Mesothelial cell of epicardium (in vitro differentiated cells): ENCODE results near the gene SMC3. TPM values are rescaled to one million over a fixed set of nuclear protein-coding genes. Genes with fewer than 3 reads are reported as not detected.

Experiments used
- DNase-seq, 2 experiments: peaks; one replicate each; pipeline ENCODE4 v3.0.0; 2021; ENCODE audit warnings: low spot score in 2 of 2; ENCODE audit not compliant: unreplicated experiment in 2 of 2
- H3K27ac Mint-ChIP-seq: 2 replicates; pipeline ENCODE4 v1.8.0; 2021; ENCODE audit warnings: mixed read lengths
- H3K27me3 Mint-ChIP-seq: 2 replicates; pipeline ENCODE4 v1.8.0; 2021; ENCODE audit warnings: low read depth, mixed read lengths
- H3K36me3 Mint-ChIP-seq: 2 replicates; pipeline ENCODE4 v1.8.0; 2021; ENCODE audit warnings: mixed read lengths
- H3K4me1 Mint-ChIP-seq: 2 replicates; pipeline ENCODE4 v1.8.0; 2021; ENCODE audit warnings: mixed read lengths
- H3K4me3 Mint-ChIP-seq: 2 replicates; pipeline ENCODE4 v1.8.0; 2021; ENCODE audit warnings: mild to moderate bottlenecking, moderate library complexity, mixed read lengths
- H3K9me3 Mint-ChIP-seq: 2 replicates; pipeline ENCODE4 v1.8.0; 2021; ENCODE audit warnings: mixed read lengths
- total RNA-seq: library from RNA; stranded (reverse); gene quantifications from 3 replicates; pipeline ENCODE4 v1.2.1, GENCODE V29; 2021
- TF ChIP-seq, protein P1 (sequence below): fragments of 200-600 bp; sonication (generic); IDR thresholded peaks from one replicate; pipeline ENCODE4 v1.5.0; 2021; ENCODE audit warnings: antibody characterized with exemption; ENCODE audit not compliant: unreplicated experiment

SMC3 gene
- total RNA-seq, 1 donor from 2014 or later: 47.2 TPM

DNA sequence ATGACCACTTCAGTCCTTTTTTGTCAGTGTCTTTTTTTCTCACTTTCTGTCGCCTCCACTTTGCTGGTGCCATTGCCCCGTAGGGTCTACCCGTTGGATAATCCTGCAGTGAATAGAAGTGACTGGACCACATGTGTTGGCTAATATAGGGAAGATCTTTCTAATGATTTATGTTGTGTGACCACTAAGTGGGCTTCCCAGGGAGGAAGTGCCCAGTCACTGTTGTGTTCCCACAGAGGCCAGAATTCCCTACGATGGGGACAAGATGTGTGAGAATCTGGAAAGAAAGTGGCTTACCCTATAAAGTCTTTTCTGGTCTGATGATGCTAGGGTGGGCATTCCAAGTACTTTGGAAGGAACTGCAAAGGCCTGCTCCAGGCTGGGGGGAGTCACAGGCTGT is 28.4 kb upstream of the SMC3 start:
- H3K36me3 Mint-ChIP-seq: no peaks in the 10 kb centered on the region
- no peak for DNase-seq
- H3K4me1 Mint-ChIP-seq: no peaks in the 10 kb centered on the region
- no peak overlapping the region for H3K4me3 Mint-ChIP-seq
- H3K9me3 Mint-ChIP-seq: no peaks in the 10 kb centered on the region
- H3K27me3 Mint-ChIP-seq: peaks cover 4% of the 10 kb centered on the region
- TF ChIP-seq, protein P1, sequence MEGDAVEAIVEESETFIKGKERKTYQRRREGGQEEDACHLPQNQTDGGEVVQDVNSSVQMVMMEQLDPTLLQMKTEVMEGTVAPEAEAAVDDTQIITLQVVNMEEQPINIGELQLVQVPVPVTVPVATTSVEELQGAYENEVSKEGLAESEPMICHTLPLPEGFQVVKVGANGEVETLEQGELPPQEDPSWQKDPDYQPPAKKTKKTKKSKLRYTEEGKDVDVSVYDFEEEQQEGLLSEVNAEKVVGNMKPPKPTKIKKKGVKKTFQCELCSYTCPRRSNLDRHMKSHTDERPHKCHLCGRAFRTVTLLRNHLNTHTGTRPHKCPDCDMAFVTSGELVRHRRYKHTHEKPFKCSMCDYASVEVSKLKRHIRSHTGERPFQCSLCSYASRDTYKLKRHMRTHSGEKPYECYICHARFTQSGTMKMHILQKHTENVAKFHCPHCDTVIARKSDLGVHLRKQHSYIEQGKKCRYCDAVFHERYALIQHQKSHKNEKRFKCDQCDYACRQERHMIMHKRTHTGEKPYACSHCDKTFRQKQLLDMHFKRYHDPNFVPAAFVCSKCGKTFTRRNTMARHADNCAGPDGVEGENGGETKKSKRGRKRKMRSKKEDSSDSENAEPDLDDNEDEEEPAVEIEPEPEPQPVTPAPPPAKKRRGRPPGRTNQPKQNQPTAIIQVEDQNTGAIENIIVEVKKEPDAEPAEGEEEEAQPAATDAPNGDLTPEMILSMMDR: no peak
- H3K27ac Mint-ChIP-seq: no peak overlapping the region

DNA sequence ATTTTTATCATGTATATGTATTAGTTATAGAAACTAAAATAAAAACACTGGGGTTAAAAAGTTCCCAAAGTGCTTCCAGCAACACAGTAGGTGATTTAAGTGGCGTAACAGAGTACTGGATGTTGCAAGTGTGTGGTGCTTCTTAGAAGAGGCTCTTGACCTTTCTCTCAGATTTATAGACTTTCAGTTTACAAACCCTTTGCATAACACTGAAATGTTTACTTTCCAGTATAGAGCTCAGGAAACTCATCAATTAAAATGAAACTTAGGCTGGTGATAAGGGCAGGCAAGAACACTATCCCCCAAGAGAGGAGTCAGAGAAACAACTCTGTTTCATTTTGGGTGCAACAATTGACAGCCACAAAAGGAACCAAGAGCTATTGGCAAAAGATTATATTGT is 27.5 kb upstream of the SMC3 start:
- no peak overlapping the region for H3K27ac Mint-ChIP-seq
- TF ChIP-seq, protein P1: no peak
- H3K4me1 Mint-ChIP-seq: no peaks in the 10 kb centered on the region
- H3K27me3 Mint-ChIP-seq: peaks cover 2% of the 10 kb centered on the region
- DNase-seq: no peak
- no peaks in the 10 kb centered on the region for H3K36me3 Mint-ChIP-seq
- H3K4me3 Mint-ChIP-seq: no peak overlapping the region
- no peaks in the 10 kb centered on the region for H3K9me3 Mint-ChIP-seq

DNA sequence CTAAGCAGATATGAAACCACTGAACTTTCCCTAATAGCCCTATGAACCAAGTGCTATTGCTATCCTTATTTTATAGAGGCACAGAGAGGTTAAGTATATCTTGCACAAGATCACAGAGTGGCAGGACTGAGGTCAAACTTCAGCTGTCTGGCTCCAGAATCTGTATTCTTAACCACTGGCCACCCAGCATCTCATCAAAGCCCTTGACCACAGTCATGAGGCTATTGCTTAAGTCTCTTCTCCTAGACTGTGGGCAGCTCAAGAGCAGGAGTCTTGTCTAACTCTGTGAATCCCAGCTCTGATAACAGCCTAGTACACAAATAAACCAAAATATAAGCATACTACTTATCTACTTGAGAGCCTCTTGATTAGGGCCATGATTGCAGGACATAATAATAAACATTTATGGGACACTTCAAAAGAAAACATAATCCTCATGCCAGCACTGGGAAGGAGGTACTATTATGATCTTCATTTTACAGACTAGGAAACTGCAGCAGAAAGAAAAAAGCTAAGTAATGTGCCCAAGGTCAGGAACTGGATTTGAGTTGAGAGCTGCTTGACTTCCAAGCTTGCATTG is 22.4 kb upstream of the SMC3 start:
- no peak for DNase-seq
- H3K4me3 Mint-ChIP-seq: no peak overlapping the region
- no peaks in the 10 kb centered on the region for H3K9me3 Mint-ChIP-seq
- peaks cover 11% of the 10 kb centered on the region for H3K27me3 Mint-ChIP-seq
- H3K36me3 Mint-ChIP-seq: no peaks in the 10 kb centered on the region
- TF ChIP-seq, protein P1: no peak
- no peak overlapping the region for H3K27ac Mint-ChIP-seq
- peaks cover 4% of the 10 kb centered on the region for H3K4me1 Mint-ChIP-seq

DNA sequence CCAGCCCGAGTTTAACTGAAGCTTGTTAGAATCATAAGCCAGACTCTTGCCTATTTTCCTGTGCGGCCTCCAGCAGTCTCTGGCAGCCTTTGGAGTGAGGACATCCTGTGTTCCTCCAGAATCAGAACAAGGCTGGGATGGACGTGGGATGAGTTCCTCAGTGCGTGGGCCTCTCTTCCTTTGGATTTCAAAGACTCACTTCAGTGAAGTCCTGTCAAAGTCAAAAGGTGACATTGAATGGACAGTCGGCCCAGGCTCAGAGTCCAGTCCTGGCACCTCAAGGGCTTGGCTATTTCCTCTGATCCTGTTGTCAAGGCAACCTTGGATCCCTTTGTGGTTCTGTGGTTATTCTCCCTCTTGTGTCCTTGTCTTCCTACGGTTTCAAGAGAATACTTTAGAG is 21.4 kb upstream of the SMC3 start:
- TF ChIP-seq, protein P1: no peak
- no peak overlapping the region for H3K27ac Mint-ChIP-seq
- peaks cover 18% of the 10 kb centered on the region for H3K27me3 Mint-ChIP-seq
- no peaks in the 10 kb centered on the region for H3K36me3 Mint-ChIP-seq
- H3K4me3 Mint-ChIP-seq: no peak overlapping the region
- H3K4me1 Mint-ChIP-seq: peaks cover 4% of the 10 kb centered on the region
- DNase-seq: no peak
- H3K9me3 Mint-ChIP-seq: no peaks in the 10 kb centered on the region

DNA sequence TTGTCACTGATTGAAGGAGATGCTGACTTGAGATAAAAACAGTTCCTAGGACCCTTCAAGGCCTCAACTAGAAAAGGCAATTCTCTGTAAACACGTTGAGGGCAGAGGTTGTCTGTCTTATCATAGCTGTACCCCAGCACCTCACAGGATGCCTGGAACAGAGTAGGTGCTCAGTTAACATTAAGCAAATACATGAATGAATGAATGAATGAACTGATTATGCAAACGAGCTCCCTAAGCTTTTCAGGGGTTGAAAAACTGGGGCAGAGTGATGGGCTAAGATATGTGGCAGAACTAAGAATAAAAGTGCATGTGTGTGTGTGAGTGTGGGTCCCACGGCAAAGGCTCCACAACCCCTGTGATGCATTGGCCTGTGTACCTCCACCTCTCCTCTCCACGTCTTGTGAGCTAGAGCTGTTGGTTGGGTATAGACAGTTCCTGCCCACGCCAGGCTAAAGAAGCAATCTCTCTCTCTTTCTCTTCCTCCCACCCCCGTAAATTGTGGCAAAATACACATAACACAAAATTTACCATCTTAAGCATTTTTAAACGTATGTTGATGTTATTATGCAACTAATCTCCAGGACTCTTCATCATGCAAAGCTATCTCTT is 20.9 kb upstream of the SMC3 start:
- no peak for DNase-seq
- no peak overlapping the region for H3K27ac Mint-ChIP-seq
- no peak overlapping the region for H3K4me3 Mint-ChIP-seq
- H3K9me3 Mint-ChIP-seq: no peaks in the 10 kb centered on the region
- TF ChIP-seq, protein P1: no peak
- H3K36me3 Mint-ChIP-seq: no peaks in the 10 kb centered on the region
- H3K4me1 Mint-ChIP-seq: peaks cover 4% of the 10 kb centered on the region
- H3K27me3 Mint-ChIP-seq: peaks cover 20% of the 10 kb centered on the region
